C1 segment of cervical spinal cord (tissue), 14 donors: ENCODE measurements around the gene RNF26.

Experiments
- DNase-seq, 14 donors: peaks; one replicate each; lab custom pipeline; 2025; lab: John Stamatoyannopoulos, UW

The RNF26 gene

GRCh38 chr11:119336744-119337469 lies 2.6 kb downstream of the RNF26 start:
- DNase-seq: no peak

- peak in 1 of 14 donors; percentile 56 for DNase-seq
Observed at GRCh38 chr11:119337581-119338317, 3.4 kb downstream of the RNF26 start.

DNA sequence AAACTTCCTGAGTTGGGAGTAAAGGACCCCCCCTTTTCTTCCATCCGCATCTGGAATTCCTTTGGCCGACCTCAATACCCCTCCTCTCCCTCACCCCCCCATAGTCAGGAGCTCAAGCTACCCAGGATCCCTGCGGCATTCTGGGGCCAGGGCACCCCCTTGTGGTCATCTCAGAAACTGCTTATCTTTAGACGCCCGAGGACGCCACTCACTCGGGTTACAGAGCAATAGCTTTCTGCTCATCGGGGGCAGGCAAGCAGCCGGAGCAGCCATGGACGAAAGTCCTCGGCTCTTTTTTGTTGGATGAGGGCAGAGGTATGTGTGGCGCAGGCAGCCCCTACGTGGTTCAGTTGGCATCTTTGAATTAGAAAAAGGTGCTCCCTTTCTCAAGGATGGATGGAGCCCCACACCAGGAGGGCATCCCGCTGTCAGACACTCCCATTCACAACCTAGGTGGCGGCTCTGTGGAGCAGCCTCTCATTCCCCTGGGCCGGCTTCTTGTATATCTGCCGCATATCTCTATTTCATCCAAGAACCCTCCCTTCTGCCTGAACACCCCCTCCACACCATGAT lies 4.1 kb downstream of the RNF26 start:
- DNase-seq: peak in 11 of 14 donors; percentile 31 to 74 (median 67)

DNA sequence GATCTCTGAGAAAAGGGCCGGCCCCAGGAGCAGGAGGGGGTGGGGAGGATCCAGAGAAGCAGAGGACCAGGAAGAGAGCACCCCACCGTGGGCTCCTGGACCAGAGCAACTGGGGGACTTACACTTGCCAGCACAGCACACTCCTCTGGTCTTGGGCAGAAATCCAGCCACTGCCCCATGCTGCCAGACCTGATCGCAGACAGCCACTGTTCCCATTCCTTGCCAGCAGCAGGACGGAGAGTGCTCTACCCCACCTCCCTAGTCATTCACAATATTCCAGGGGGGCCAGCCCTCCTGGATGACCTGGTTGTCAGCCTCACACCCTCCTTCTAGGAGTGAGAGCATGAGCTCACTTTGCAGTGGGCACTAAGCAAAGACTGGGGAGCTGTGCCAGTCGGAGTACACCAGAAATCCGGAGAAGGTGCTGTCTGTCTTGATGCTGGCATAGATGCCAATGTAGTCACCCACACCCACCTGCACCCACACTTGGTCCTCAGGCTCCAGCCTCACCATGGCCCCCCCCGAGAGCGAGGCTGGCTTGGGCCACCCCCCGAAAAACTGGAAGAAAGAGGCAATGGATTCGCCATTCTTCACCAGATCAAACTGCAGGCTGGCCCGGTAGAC lies 4.8 kb downstream of the RNF26 start:
- DNase-seq: peak in 3 of 14 donors; percentile 17 to 46 (median 25)

- peak in 11 of 14 donors; percentile 45 to 82 (median 54) for DNase-seq
Observed at GRCh38 chr11:119339589-119340334, 5.4 kb downstream of the RNF26 start.

GRCh38 chr11:119340335-119341221 lies 6.3 kb downstream of the RNF26 start, which contains the start of gene C1QTNF5:
Gene C1QTNF5, minus strand, starts transcription at chr11:119340883. Its CDS starts 486 bp downstream, at chr11:119340397.
- peak in 12 of 14 donors; percentile 21 to 87 (median 72) for DNase-seq

- DNase-seq: peak in 2 of 14 donors; percentile 53 to 60
Observed at GRCh38 chr11:119341222-119342022, 7.1 kb downstream of the RNF26 start.

DNA sequence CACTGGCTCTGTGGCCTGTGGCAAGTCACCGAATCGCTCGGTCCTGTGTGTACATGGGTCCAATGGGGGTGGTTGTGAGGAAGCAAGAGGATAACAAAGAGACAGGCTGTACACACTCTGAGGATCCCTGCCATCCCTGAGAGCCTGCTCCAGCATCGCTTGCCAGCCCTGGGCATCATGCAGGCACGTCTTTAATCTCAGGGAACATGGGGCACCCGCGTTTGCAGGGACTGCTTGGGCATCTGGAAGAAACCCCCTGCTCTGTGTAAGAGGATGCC lies 7.6 kb downstream of the RNF26 start:
- no peak for DNase-seq

DNA sequence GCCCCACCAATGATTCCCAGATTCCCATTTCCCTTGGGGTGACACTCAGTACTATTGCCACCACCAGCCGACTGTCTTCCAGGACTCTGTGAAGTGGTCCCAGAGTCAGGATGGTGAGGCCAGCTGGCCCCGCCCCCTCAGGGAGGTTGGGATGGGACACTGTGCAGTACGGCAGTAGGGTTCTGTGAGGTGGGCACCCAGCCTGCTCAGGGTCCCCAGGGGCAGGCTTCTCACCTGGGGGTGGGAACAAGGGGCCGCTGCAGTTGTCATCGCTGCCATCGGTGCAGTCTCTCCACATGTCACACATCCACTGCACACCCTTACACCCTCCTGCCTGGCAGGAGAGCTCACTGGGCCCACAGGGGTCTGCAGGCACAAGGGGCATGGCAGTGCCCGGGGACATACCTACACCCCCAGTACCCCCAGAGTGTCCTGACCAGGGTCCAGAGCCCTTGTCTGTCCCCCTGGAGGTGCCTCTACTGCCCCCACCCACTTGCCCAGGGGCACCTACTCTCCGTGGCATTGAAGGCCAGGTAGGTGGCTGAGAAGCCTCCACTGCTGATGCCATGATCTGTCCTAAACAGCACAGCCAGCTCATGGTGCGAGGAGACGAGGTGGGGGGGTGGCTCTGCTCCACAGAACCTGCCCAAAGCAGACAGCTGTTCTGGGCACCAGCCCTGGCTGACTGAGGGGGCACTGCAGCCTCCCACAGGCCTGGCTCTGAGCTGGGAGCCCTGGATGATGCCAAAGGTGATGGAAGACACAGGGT lies 8.2 kb downstream of the RNF26 start:
- DNase-seq: no peak

DNA sequence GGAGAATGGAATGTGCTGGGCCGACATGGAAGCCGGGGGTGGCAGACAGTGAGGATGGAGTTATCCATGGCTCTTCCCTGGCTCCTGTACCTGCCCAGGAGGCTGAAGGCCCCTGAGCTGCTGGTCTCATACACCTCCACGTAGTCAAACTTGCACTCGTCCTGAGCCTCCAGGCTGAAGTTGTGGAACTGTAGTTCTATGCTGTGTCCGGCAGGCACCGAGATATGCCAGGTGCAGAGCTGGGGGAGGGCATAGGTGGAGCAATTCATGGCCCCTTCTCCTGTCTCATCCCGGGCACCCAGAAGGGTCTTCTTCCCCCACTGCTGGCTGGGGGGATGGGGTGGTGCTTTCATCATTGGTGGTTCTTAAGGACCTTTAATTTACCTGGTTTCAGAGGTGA lies 9.4 kb downstream of the RNF26 start:
- no peak for DNase-seq

GRCh38 chr11:119344291-119345010 lies 10.1 kb downstream of the RNF26 start:
- DNase-seq: no peak

DNA sequence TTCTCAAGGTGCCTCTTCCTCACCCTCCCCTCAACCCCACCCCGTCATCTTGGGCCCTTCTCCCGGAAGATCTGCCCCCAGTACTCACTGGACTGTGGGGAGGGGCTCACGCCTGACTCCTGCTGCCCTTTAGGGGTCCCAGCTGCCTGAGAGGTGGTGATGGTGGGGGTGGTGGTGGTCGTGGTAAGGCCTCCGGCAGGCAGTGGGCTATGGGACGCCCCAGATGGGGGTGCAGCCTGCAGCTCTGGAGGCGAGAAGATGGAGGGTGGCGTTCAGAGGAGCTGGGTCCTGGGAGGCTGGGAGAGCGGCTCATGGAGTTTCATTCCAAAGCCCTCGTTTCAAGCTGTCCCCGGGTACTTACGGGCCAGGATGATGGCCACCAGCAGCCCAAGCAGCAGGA lies 11.4 kb downstream of the RNF26 start:
- DNase-seq: no peak

- no peak for DNase-seq
Observed at GRCh38 chr11:119346605-119347004, 12.3 kb downstream of the RNF26 start, which contains the start of gene MFRP. Gene MFRP, minus strand, starts transcription at chr11:119346705. Its CDS starts 192 bp downstream, at chr11:119346513.

DNA sequence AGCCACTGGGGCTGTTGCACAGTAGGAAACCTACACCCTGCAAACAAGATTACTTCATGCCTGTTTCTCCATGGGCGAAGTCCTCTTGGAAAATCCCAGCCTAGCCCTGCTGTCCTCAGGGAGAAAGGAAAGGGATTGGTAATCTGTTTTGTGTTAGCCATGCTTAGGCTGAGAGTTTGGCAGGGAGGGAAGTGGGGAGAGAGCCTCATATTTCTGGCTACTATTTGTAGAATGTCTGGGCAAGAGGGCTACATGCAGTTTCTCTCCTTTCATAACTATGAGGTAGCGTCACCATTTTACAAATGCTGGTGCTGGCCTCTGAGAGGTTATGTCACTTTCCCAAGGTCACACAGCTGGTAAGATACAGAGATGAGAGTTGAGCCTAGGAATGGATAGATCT lies 12.9 kb downstream of the RNF26 start:
- DNase-seq: no peak

DNA sequence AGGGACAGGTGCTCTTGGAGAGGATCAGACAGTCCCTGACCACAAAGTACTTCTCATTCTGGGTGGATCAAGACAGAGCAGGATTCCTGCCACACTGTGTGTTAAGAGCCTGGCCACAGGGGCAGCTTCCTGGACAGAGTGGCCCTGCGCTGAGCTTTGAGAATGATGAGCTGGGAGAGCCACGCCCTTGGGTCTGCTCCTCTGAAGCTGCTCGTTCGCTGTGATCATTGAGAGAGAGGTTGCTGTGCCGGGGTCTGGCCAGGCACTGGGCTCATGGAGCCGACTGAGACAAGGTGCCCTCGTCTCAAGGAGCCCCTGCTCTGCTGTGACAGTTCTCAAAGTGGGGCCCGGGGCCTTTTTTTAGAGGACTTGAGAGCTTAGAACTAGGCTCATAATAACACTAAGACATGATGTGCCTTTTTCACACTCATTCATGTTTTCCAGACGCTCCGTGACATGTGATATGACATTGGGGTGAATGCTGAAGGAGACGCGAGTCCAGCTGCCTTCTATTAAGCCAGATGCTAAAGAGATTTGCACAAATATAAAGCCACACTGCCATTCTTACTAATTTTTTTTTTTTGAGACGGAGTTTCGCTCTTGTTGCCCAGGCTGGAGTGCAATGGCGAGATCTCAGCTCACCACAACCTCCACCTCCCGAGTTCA lies 13.7 kb downstream of the RNF26 start:
- no peak for DNase-seq

GRCh38 chr11:119350302-119350701 lies 16.0 kb downstream of the RNF26 start:
- no peak for DNase-seq

DNA sequence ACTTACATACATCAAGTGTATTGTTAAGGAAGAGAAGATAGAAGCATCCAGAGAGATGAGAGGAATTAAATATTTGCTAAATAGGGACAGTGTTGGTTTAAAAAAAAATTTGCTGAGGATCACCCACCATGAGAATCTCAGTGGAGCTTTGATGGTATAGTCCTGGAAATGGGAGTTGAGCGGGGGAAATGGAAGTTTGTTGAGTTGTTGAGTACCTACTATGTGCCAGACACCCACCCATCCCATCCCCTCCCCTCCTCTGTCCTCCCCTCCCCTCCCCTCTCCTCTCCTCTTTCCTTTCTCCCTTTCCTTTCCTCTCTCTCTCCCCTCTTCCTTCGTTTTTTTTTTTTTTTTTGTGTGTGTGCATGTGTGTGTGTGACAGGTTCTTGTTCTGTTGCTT lies 16.9 kb downstream of the RNF26 start:
- no peak for DNase-seq

DNA sequence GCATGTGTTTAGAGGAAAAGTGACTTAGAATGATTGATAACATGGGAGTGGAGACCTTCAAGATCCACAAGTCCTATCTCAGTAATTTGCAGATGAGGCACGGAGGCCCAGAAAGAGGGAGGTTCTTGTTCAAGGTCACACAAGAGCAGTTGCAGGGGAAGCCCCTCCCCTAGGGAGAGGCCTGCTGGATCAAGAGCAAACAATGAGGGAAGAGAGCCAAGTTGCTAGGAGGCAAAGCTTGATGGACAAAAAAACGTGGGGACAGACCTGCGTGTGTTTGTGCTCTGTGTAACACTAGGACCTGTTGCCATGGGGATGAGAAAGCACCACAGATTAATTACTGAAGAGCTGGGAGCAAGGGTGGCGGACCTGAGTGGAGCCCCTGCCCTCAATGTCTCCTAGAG lies 18.5 kb downstream of the RNF26 start:
- peak in 1 of 14 donors; percentile 33 for DNase-seq
